Measurements from ENCODE around the gene CD151.

CD151 gene

DNA sequence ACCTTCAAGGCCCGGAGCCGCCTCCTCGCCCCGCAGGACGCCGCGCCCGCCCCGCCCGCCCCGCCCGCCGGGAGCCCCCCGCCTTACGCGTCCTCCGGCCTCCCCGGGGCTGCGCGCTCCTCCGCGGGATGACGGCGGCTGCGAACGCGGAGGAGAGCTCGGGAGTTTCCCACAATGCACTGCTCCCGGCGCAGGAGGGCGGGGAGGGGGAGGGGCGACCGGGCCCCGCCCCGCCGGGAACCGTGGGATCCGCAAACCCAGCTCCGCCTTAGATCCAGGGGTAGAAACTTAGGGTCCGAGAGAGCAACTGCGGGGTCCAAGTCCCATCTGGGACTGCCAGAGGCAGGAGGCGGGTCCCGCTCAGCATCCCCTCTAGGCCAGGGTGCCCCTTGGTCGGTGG, 42.8 kb upstream of the CD151 start, which contains the start of gene CEND1:
Gene CEND1, minus strand, starts transcription at position 148 of the 400 bp plus-strand sequence. CDS start 1,514 bp downstream, outside the sequence.
- TF ChIP-seq, protein P1, sequence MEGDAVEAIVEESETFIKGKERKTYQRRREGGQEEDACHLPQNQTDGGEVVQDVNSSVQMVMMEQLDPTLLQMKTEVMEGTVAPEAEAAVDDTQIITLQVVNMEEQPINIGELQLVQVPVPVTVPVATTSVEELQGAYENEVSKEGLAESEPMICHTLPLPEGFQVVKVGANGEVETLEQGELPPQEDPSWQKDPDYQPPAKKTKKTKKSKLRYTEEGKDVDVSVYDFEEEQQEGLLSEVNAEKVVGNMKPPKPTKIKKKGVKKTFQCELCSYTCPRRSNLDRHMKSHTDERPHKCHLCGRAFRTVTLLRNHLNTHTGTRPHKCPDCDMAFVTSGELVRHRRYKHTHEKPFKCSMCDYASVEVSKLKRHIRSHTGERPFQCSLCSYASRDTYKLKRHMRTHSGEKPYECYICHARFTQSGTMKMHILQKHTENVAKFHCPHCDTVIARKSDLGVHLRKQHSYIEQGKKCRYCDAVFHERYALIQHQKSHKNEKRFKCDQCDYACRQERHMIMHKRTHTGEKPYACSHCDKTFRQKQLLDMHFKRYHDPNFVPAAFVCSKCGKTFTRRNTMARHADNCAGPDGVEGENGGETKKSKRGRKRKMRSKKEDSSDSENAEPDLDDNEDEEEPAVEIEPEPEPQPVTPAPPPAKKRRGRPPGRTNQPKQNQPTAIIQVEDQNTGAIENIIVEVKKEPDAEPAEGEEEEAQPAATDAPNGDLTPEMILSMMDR (IDR thresholded peaks at IDR 0.05): no peak

DNA sequence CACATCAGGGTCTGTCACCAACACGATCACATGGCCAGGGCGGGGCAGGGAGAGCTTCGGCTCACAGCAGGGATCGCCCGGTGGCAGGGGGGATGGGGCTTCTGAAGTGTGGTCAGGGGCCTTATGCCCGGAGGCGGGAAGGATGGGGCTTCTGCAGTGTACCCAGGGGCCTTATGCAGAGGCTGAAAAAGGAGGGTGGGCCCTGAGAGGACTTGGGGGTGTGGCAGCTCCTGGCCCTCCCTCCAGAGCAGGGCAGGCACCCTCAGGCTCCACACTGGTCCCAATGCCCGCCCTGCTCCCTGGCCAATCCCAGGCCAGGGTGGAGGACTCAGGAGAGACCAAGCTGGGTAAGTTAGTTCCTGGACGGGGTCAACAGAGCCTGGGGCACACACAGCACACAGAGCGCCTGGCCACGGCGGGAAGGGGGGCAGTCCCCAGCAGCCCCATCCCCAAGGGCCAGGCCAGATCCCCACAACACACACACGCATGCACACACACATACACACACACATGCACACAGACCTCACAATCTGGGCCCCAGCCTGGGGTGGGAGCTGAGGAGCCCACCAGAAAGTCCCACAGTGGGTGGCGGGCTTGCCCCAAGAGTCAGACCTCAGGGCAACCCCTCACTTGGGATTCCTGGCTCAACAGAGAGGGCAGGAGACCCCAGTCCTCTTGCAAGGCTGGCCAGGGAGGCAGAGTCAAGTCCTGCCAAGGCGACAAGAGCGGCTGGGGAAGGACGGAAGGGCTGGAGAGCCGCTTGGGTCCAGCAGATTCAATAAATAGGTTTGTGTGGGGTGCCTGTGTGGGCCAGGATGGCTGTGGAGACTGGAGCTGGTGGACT, 41.8 kb upstream of the CD151 start:
- TF ChIP-seq, protein P1 (IDR thresholded peaks at IDR 0.05): no peak

DNA sequence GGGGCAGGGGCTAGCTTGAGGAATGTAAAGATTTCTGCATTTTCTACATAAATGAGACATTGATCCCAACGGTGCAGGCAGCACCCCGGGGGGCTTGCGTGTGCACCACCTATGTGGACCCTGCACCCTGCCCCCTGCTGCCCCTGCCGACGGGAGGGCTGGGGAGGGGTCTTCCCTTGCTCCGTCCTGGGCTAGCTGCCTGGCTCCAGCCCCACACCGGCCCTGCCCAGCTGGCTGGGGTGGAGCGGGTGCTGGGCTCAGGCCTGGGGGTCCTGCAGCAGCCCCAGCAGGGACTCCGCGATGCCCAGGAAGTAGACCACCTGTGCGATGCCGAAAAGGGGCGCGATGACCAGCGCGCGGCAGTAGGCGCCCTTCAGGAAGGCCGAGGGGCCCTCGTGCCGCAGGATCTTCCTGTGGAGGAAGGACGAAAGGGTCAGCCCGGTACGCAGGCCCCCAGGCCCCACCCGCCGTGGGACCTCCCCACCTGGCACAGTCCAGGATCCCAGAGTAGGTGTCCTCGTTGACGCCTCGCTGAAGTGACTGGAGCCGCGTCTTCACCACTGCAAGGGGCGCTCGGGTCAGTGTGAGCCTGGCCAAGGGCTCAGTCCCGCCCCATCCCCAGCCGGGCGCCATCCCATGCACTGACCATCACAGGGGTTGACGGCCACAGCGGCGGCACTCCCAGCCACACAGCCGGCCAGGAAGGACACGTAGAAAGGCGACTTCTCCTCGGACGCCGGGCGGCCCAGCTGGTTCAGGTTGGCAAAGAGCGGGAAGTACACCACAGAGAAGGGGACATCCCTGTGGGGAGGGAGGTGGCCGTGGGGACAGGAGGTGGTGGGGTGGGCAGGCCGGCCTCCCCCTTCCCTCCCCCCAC, 40.9 kb upstream of the CD151 start:
- TF ChIP-seq, protein P1 (IDR thresholded peaks at IDR 0.05): no peak

DNA sequence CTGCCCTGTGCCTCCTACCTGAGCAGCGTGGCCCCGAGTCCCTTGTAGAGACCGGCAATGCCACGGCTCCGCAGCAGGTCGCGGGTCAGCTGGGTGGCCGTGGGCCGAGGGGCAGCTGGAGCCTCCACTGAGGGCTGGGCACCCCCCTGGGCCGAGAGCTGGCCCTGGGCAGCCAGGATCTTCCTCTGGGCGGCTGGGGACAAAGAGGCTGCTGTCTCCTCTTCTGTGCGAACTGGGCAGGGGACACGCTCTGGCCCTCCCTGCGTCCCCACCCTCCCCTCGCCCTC, 40.3 kb upstream of the CD151 start:
- TF ChIP-seq, protein P1 (IDR thresholded peaks at IDR 0.05): no peak

DNA sequence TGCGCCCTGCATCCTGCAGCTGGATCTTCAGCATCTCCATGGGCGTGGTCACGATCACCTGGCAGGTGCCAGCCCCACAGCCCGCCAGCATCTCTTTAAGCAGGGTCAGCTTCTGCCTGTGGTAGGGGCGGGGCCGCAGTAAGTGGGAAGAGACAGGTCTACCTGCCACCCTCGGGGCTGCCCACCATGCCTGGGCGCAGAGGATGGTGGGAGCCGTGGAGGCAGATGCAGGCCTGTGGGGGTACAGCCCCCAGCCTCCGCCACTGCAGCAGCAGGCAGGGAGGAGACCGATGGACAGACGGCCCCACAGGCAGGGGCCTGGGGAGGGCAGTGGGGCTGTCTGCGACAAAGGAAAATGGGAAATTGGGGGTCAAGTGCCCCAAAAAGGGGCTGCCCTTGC, 39.9 kb upstream of the CD151 start:
- TF ChIP-seq, protein P1 (IDR thresholded peaks at IDR 0.05): no peak

DNA sequence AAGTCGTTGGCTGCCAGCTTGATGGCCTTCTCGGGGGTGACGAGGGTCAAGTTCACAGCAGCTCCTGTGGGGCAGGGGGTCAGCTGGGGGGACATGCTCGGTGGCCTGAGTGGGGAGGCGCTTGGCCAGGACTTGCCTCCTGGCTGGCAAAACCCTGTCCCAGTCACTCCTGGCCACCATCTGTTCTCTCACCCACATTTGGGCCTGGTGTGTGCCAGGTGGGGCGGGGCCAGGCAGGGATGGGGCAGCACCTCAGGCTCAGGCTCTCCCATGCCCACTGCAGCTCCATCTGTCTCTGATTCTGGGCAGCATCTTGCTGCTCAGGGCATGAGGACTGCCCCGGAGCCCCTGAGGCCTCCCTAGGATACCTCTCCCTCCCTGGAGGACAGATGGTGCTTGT, 39.2 kb upstream of the CD151 start:
- TF ChIP-seq, protein P1 (IDR thresholded peaks at IDR 0.05): no peak

DNA sequence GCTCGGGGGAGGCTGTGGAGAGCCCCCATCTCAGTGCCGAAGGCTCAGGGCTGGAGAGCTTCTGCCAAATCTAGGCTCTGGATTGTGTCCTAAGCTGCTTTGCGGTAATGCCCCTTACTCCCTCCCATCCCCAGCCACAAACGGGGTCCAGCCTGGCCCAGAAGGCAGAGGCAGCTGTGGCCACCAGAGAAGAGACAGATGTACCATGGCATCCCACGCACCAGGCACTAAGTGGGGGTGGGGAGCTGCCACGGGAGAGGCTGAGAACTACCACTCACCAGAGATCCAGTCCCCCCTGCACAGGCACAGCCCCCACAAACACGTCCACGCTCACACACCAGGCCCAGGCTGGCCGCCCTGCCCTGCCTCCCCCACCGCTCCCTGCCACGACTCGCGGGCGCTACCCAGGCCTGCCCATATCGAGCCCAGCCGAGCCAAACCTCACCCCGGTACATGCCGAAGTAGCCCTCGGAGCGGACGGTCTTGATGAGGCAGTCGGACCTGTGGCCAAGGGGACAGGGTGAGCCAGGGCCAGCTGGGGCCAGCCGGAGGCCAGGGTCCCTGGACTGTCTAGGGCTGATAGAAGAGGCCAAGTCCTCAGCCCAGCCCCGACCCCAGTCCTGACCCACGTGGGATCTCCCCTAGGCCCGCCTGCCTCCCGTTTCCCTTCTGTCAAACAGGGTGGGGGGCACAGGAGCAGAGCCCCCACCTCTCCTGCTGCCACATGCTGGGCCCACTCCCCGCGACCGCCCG, 38.6 kb upstream of the CD151 start:
- TF ChIP-seq, protein P1 (IDR thresholded peaks at IDR 0.05): no peak

Data from LNCAP (cell line).